Measurements from ENCODE around the gene RAD51D. TPM values are rescaled to one million over a fixed set of nuclear protein-coding genes. Genes with fewer than 3 reads are reported as not detected.

RAD51D gene
- total and polyA plus RNA-seq, 11 donors = 2.1 to 9.2 (median 5.0) TPM

GRCh38 chr17:35132816-35133550, 13.3 kb upstream of the RAD51D start:
- Histone ChIP-seq H3K4me3 (no peak overlapping the region), H3K27me3 (no peaks in the 10 kb centered on the region), H3K9me3 (no peaks in the 10 kb centered on the region), H3K4me1 (peaks cover 0 to 12% (median 0%) of the 10 kb centered on the region in 12 donors), H3K27ac (no peak overlapping the region), H3K36me3 (peaks cover 0 to 75% (median 68%) of the 10 kb centered on the region in 9 donors)
- DNase-seq (no peak), ATAC-seq (no peak)
- TF ChIP-seq CTCF (IDR thresholded peaks at IDR 0.05) (no peak), POLR2A (IDR thresholded peaks at IDR 0.05) (no peak)
- intact Hi-C loops (cut with DNase I) = no loop called here
- WGBS, 4 donors = 90 to 95% (median 93%) methylated on average over 20 to 22 of the region's 22 CpGs

GRCh38 chr17:35132099-35132498, 12.4 kb upstream of the RAD51D start:
- Histone ChIP-seq H3K9me3 (no peaks in the 10 kb centered on the region), H3K36me3 (peaks cover 0 to 67% (median 59%) of the 10 kb centered on the region in 9 donors), H3K4me3 (no peak overlapping the region), H3K4me1 (peaks cover 0 to 12% (median 0%) of the 10 kb centered on the region in 12 donors), H3K27me3 (no peaks in the 10 kb centered on the region), H3K27ac (no peak overlapping the region)
- intact Hi-C loops (cut with DNase I) = no loop called here
- no peak for DNase-seq
- 86 to 87% (median 87%) methylated on average over 6 to 10 of the region's 10 CpGs for WGBS, 4 donors
- TF ChIP-seq POLR2A (IDR thresholded peaks at IDR 0.05) (no peak), CTCF (IDR thresholded peaks at IDR 0.05) (no peak)
- no peak for ATAC-seq

GRCh38 chr17:35130392-35130791, 10.7 kb upstream of the RAD51D start:
- TF ChIP-seq CTCF (IDR thresholded peaks at IDR 0.05) (no peak), POLR2A (IDR thresholded peaks at IDR 0.05) (no peak)
- intact Hi-C loops (cut with DNase I) = no loop called here
- ATAC-seq = no peak
- peaks cover 0 to 12% (median 0%) of the 10 kb centered on the region in 12 donors for H3K4me1 ChIP-seq
- no peak overlapping the region for H3K27ac ChIP-seq
- H3K9me3 ChIP-seq = no peaks in the 10 kb centered on the region
- DNase-seq = no peak
- no peak overlapping the region for H3K4me3 ChIP-seq
- H3K36me3 ChIP-seq = peaks cover 0 to 49% (median 43%) of the 10 kb centered on the region in 9 donors
- 95 to 100% (median 99%) methylated on average over 3 of the region's 3 CpGs for WGBS, 4 donors
- no peaks in the 10 kb centered on the region for H3K27me3 ChIP-seq

GRCh38 chr17:35129973-35130351, 10.3 kb upstream of the RAD51D start:
- DNase-seq (no peak), ATAC-seq (no peak)
- H3K4me3 ChIP-seq = no peak overlapping the region
- 93 to 96% (median 94%) methylated on average over 5 of the region's 5 CpGs for WGBS, 4 donors
- no peak for TF ChIP-seq CTCF (IDR thresholded peaks at IDR 0.05)
- no peak overlapping the region for H3K27ac ChIP-seq
- intact Hi-C loops (cut with DNase I) = loop anchor here in 1 of 10 donors (10.0 kb wide), 1 partner anchor 705 kb away; no protein-coding TSS in a partner anchor
- no peaks in the 10 kb centered on the region for H3K9me3 ChIP-seq
- peaks cover 0 to 12% (median 0%) of the 10 kb centered on the region in 12 donors for H3K4me1 ChIP-seq
- H3K36me3 ChIP-seq = peaks cover 0 to 45% (median 39%) of the 10 kb centered on the region in 9 donors
- H3K27me3 ChIP-seq = no peaks in the 10 kb centered on the region

Data from heart left ventricle (tissue), 16 donors.